Skeletal muscle satellite cell (primary cell): Measurements from ENCODE around the gene RCAN2.

Source experiments
- H3K27me3 ChIP-seq: 2 replicates; pipeline ENCODE4 v1.7.0; 2013; ENCODE audit warnings: low read length; ENCODE audit not compliant: control insufficient read depth, insufficient read depth
- H3K36me3 ChIP-seq: 2 replicates; pipeline ENCODE4 v1.7.0; 2013; ENCODE audit warnings: mild to moderate bottlenecking, control low read depth, low read length; ENCODE audit not compliant: insufficient read depth
- H3K4me1 ChIP-seq: 2 replicates; pipeline ENCODE4 v1.7.0; 2013; ENCODE audit warnings: low read length; ENCODE audit not compliant: control insufficient read depth, insufficient read depth
- H3K4me2 ChIP-seq: 2 replicates; pipeline ENCODE4 v1.7.0; 2013; ENCODE audit warnings: mild to moderate bottlenecking, low read length
- H3K4me3 ChIP-seq: 2 replicates; pipeline ENCODE4 v1.7.0; 2013; ENCODE audit warnings: low read length
- H3K9ac ChIP-seq: 2 replicates; pipeline ENCODE4 v1.7.0; 2013; ENCODE audit warnings: mild to moderate bottlenecking, low read depth, low read length, moderate library complexity
- H3K9me3 ChIP-seq: replicated peaks from 2 replicates; pipeline ENCODE4 v1.7.0; 2013; ENCODE audit warnings: mild to moderate bottlenecking, control low read depth, low read length

Gene RCAN2

DNA sequence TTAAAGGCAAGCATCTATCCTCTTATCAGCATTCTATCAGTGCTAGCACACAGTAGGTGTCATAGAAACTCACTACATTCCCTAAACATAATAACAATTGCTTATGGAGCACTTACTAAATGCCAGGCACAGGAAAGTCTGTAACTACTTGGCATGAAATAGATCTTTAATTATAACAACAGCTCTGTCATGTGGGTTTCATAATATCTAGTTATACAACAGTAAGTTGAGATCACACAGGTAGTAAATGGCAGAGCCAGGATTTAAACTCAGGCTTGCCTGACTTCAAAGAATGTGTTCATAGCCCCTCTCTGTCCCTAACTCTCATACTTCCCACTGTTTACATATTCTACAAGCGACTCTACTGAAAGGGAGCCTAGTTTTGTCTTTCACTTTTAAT, 254.5 kb downstream of the RCAN2 start:
- Histone ChIP-seq H3K9ac (no peak overlapping the region), H3K27me3 (no peaks in the 10 kb centered on the region), H3K4me3 (no peak overlapping the region), H3K4me2 (no peak overlapping the region), H3K9me3 (no peaks in the 10 kb centered on the region), H3K36me3 (no peaks in the 10 kb centered on the region), H3K4me1 (no peaks in the 10 kb centered on the region)

DNA sequence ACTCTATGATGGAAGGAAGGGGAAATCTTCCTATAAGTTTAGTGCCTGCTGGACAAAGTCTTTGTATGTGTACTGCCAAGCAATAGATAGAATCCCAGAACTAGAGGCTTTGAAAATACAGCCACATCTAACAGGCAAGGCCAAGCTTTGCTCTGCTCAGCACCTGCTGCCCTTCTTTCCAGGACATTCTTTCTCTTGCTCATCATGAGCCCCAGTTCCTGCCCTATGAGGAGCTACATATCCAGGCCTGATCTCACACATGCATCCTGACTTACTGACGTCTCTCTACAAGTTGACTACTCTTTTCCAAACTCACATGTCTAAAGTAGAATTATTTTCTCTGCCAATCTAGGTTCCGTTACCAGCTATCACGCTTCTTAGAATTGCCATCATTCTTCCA, 256.0 kb downstream of the RCAN2 start:
- H3K27me3 ChIP-seq: no peaks in the 10 kb centered on the region
- no peak overlapping the region for H3K4me3 ChIP-seq
- H3K9me3 ChIP-seq: no peaks in the 10 kb centered on the region
- H3K9ac ChIP-seq: no peak overlapping the region
- no peaks in the 10 kb centered on the region for H3K4me1 ChIP-seq
- no peak overlapping the region for H3K4me2 ChIP-seq
- H3K36me3 ChIP-seq: no peaks in the 10 kb centered on the region

DNA sequence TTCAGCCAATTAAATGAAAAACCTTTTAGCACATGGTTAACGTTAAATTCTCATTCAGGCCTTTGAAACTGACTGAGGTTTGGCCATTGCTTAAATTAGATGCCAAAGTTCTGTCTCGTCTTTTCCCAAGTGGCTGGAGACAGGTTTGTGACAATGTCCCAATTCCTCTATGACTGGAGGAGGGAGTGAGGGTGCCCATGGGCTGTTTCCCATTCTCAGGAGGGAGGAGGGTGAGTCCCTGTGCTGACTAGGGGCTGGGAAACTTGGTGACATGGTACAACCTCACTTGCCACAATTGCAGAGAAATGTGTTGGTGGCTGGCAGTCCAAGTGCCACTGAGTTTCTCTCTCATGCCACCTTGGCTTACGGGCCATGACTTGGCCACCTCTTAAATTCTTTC, 256.5 kb downstream of the RCAN2 start:
- no peaks in the 10 kb centered on the region for H3K27me3 ChIP-seq
- no peaks in the 10 kb centered on the region for H3K36me3 ChIP-seq
- no peaks in the 10 kb centered on the region for H3K9me3 ChIP-seq
- no peak overlapping the region for H3K4me2 ChIP-seq
- H3K4me3 ChIP-seq: no peak overlapping the region
- H3K4me1 ChIP-seq: no peaks in the 10 kb centered on the region
- no peak overlapping the region for H3K9ac ChIP-seq

DNA sequence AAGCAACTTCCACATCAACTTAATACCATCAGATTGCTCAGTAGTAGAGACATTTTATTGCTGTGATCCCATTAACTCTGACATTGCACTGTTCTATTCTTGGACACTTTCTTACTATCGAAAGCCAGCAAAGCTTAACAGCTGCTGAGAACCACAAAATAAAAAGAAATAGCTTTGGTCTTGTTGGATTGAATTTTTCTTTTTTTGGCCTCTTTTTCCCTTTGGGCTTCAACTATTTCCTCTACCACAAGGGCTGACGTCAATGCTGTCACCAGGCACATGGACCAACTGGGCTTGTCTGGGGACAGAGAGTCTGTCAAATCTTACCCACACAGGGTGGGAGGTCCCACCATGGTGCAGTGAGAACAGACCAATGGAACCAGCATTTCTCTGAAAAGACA, 257.1 kb downstream of the RCAN2 start:
- Histone ChIP-seq H3K4me1 (no peaks in the 10 kb centered on the region), H3K4me3 (no peak overlapping the region), H3K4me2 (no peak overlapping the region), H3K9me3 (no peaks in the 10 kb centered on the region), H3K36me3 (no peaks in the 10 kb centered on the region), H3K27me3 (no peaks in the 10 kb centered on the region), H3K9ac (no peak overlapping the region)

DNA sequence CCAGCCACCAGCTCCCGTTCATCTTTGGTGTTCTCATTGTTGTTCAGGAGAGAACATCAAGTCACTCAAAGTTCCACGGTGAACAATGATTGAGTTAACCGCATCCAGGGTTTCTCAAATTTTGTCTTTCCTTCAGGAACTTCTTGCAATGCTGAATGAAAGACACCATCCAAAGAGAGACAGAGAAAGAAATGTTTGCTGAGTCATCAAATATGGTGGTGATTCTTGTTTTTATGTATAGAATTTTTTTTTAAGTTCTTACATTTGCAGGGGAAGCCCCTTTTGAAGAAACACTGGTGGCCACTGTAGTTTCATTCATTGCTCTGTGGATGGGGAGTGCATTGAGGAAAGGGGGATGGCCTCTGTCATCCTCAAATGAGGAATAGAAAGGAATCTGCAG, 258.1 kb downstream of the RCAN2 start:
- Histone ChIP-seq H3K4me3 (no peak overlapping the region), H3K4me1 (no peaks in the 10 kb centered on the region)

DNA sequence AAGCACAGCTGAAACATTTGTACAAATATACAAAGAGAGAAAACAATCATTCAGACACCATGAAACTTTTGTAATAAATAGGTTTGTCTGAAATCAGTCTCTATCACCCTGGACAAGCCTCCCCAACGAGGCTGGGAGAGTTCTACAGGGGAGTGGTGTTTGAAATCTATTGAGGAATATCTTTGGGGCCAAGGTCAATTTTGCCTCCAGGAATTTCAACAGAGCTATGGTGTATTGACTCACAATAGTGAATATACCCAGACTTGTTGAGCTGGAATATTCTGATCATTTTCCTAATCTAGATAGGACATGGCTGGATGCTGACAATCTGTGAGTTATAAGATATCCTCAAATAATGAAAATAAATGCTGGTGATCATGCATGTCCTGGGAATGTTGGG, 269.0 kb downstream of the RCAN2 start:
- no peaks in the 10 kb centered on the region for H3K27me3 ChIP-seq
- H3K4me2 ChIP-seq: no peak overlapping the region
- H3K4me1 ChIP-seq: peaks cover 8% of the 10 kb centered on the region
- H3K4me3 ChIP-seq: no peak overlapping the region
- no peaks in the 10 kb centered on the region for H3K9me3 ChIP-seq
- H3K9ac ChIP-seq: no peak overlapping the region
- no peaks in the 10 kb centered on the region for H3K36me3 ChIP-seq

More for the DNA sequence above, 258.1 kb downstream of the RCAN2 start:
- no peak overlapping the region for H3K9ac ChIP-seq
- no peaks in the 10 kb centered on the region for H3K36me3 ChIP-seq
- H3K4me2 ChIP-seq: no peak overlapping the region
- H3K9me3 ChIP-seq: no peaks in the 10 kb centered on the region
- H3K27me3 ChIP-seq: no peaks in the 10 kb centered on the region

DNA sequence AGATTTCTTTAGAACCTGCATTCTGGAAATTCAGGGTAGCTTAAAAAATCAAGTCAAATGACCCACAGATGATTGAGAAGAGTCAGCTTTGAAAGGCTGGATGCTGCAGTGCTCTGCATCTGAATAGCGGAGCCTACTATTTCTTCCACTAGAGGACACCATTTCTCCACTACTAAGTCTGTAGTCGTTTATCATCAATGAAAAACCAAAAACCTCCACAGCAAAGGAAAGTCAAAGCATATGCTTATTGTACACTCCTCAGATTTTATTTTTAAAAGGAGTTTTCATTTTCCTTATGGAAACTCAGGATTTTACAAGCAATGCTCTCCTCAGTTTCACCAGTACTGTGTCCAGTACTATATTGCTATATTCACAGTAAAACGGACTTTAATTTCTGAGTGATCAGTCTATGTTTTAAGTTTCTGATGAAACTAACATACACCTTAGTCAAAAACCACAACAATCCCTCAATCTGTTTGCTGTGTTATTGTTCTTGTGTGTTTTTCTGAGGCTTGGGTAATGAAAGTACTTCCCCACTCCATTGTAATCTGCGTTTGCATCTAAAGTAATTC, 269.9 kb downstream of the RCAN2 start:
- Histone ChIP-seq H3K9ac (no peak overlapping the region), H3K27me3 (no peaks in the 10 kb centered on the region), H3K4me3 (no peak overlapping the region), H3K36me3 (no peaks in the 10 kb centered on the region), H3K9me3 (no peaks in the 10 kb centered on the region), H3K4me2 (no peak overlapping the region), H3K4me1 (peaks cover 16% of the 10 kb centered on the region)

DNA sequence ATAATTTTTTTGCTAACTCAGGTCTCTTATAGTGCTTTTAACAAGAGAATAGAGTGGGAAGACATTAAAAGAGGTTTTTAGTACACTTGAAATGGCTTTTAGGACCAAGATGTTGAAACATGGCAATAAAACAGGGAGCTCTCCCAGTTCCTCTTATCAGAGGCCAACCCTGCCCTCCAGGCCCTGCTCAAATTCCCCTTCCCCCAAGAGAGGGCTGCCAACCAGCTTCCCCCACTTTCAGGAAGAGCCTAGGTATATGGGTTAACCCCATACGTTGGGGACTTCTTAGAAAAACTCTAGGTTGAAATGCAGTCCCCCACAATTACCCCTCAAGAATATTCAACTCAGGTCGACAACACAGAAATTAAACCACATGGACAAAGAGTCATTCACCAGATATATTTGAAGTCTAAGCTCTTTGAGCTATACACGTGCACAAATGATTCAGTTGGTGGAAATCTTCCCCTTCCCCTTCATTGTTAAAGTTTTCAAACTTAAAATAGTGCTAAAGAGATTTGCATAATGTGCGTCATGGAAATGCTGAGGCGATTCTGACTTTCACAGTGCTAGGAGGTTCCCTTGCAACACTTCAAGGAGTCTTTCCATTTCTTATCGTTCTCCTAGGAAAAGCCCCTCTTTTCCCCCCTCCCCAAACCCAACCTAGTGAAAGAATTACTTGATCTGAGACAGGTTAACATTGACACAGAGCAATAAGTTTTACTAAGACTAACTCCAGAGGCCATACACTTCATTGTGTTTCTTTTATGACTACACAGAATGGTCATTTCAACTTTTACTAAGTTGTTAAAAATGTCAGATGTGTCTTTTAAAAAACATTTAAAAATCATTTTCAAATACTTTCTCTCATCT, 270.7 kb downstream of the RCAN2 start:
- H3K27me3 ChIP-seq: no peaks in the 10 kb centered on the region
- no peak overlapping the region for H3K4me2 ChIP-seq
- no peaks in the 10 kb centered on the region for H3K36me3 ChIP-seq
- H3K9me3 ChIP-seq: no peaks in the 10 kb centered on the region
- peaks cover 16% of the 10 kb centered on the region for H3K4me1 ChIP-seq
- H3K4me3 ChIP-seq: no peak overlapping the region
- no peak overlapping the region for H3K9ac ChIP-seq

DNA sequence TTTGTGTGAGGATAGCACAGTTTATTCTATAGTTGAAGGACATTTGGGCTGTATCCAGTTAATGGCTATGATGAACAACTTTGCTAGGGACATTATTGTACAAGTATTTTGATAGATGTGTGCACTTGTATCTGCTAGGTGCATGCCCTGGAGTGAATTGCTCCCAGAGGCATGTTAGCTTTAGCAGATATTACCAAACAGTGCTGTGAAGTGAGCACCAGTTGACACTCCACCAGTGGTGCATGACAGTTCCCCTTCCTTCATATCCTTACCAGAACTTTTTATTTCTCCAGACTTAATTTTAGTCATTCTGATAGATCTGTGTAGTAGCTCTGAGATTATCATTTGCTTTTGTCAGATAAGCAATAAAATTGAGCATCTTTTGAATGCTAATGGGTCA, 271.6 kb downstream of the RCAN2 start:
- H3K4me2 ChIP-seq: no peak overlapping the region
- H3K9ac ChIP-seq: no peak overlapping the region

DNA sequence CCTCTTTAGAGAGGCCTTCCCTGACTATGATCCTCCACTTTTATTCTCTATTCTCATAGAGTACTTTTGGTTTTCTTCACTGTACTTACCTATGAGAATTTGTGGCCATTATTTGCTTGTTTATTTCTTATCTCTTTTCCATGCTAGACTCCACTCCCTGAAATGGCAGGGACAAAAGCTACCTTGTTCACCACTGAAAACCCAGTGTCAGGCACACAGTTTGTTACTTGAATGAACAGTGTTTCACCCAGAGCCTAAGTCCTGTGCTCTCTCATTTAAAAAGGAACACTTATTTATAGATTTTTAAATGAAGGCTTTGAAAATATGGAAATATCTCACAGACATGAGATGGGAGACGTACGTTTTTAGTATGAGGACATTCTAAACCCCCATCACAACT, 272.8 kb downstream of the RCAN2 start:
- Histone ChIP-seq H3K9ac (no peak overlapping the region), H3K4me2 (no peak overlapping the region), H3K27me3 (no peaks in the 10 kb centered on the region), H3K4me3 (no peak overlapping the region), H3K4me1 (peaks cover 16% of the 10 kb centered on the region), H3K36me3 (no peaks in the 10 kb centered on the region), H3K9me3 (no peaks in the 10 kb centered on the region)

More for the DNA sequence above, 271.6 kb downstream of the RCAN2 start:
- Histone ChIP-seq H3K9me3 (no peaks in the 10 kb centered on the region), H3K4me3 (no peak overlapping the region), H3K4me1 (peaks cover 16% of the 10 kb centered on the region), H3K27me3 (no peaks in the 10 kb centered on the region), H3K36me3 (no peaks in the 10 kb centered on the region)

DNA sequence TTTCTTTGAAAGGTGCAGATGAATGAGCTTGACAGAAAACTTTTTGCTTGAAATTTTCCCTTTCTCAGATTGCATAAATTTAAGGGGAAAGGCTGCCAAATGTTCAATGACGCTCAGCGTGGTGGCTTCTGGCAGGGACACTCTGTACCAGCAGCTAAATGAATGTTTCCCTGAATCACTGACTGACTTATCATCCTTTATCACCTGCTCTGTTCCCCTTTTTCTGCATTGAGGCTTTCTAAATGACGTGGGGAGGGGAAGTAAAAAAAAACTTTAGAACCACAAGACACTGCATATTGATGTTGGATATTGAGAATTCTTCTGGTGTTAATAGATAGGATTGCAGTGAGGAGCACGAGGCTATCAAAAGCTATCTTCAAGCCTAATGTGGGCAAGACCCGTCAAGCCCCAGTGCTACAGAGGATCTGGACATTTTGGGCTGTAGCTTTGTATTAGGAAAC, 273.5 kb downstream of the RCAN2 start:
- Histone ChIP-seq H3K36me3 (no peaks in the 10 kb centered on the region), H3K4me1 (peaks cover 16% of the 10 kb centered on the region), H3K9me3 (no peaks in the 10 kb centered on the region), H3K27me3 (no peaks in the 10 kb centered on the region), H3K9ac (no peak overlapping the region), H3K4me3 (no peak overlapping the region), H3K4me2 (peak overlapping the region; percentile 41)

DNA sequence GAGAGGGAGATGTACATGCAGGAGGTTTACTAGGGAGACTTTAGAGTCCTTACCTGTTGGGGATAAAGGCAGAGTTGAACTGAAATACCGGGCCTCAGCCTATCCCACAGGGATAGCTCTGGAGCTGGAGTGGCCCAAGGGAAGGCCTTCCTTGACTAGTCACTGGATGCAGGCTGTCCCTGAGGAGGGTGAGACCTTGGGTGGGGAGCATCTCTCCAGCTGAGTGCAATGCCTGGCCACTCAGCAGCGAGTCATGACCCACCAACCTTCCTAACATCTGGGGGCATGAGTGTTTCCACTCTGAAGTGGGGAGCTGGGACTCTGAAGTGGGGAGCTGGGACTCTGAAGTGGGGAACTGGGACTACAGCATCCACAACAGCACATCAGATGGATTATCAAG, 274.4 kb downstream of the RCAN2 start:
- Histone ChIP-seq H3K27me3 (no peaks in the 10 kb centered on the region), H3K4me3 (no peak overlapping the region), H3K4me2 (no peak overlapping the region), H3K4me1 (peaks cover 16% of the 10 kb centered on the region), H3K9me3 (no peaks in the 10 kb centered on the region), H3K9ac (no peak overlapping the region), H3K36me3 (no peaks in the 10 kb centered on the region)
